ENCODE measurements around the gene UNC80. TPM values are rescaled to one million over a fixed set of nuclear protein-coding genes. Genes with fewer than 3 reads are reported as not detected.

The UNC80 gene
- total and polyA plus RNA-seq, 2 donors (not counting 1 experiment from before 2014, with no cell fraction given): not detected

- Mint-ChIP-seq H3K4me1 (no peaks in the 10 kb centered on the region), H3K27ac (no peak overlapping the region), H3K4me3 (no peak overlapping the region), H3K9me3 (ENCODE audit: insufficient read depth) (no peaks in the 10 kb centered on the region), H3K27me3 (no peaks in the 10 kb centered on the region)
- DNase-seq (no peak), ATAC-seq (ENCODE audit: low read depth) (no peak)
- H3K27ac ChIP-seq (ENCODE audit: low read length in 2 of 2): no peak overlapping the region
- H3K4me2 ChIP-seq (replicated peaks; ENCODE audit: low read depth, low read length, poor library complexity, severe bottlenecking): no peak overlapping the region
- TF ChIP-seq EZH2 (IDR thresholded peaks at IDR 0.05; ENCODE audit: borderline replicate concordance, insufficient read depth, low read depth, low read length, poor library complexity, severe bottlenecking): no peak
- intact Hi-C loops (cut with micrococcal nuclease): no loop called here
- no peaks in the 10 kb centered on the region for H3K9me3 ChIP-seq (ENCODE audit: control extremely low read depth in 1 of 3, control insufficient read depth in 2 of 3, insufficient read depth in 1 of 3, low read length in 2 of 3)
- CTCF ChIA-PET: no interaction called here
- no peak overlapping the region for H3K9ac ChIP-seq (ENCODE audit: low read length)
- 89% methylated on average over 3 of the region's 8 CpGs for WGBS (ENCODE audit: insufficient coverage)
- no peaks in the 10 kb centered on the region for H3K27me3 ChIP-seq (replicated peaks in 1 of 4; ENCODE audit: control extremely low read depth in 1 of 4, control insufficient read depth in 3 of 4, insufficient read depth in 4 of 4, low read length in 3 of 4)
- no peak overlapping the region for H2AFZ ChIP-seq (ENCODE audit: insufficient read depth, low read depth, low read length, poor library complexity, severe bottlenecking)
- no peaks in the 10 kb centered on the region for H3K79me2 ChIP-seq (ENCODE audit: control insufficient read depth, insufficient read depth, low read length)
- no peaks in the 10 kb centered on the region for H3K36me3 ChIP-seq (replicated peaks in 1 of 2; ENCODE audit: control extremely low read depth in 1 of 2, control insufficient read depth in 1 of 2, extremely low read depth in 1 of 2, insufficient read depth in 2 of 2, low read length in 1 of 2)
- H3K4me1 ChIP-seq (ENCODE audit: control insufficient read depth in 2 of 2, insufficient read depth in 2 of 2, low read length in 2 of 2): no peaks in the 10 kb centered on the region
- H3K4me3 ChIP-seq (ENCODE audit: control extremely low read depth in 1 of 5, extremely low read depth in 1 of 5, insufficient read depth in 1 of 5, low read depth in 2 of 5, low read length in 4 of 5): no peak overlapping the region
- POLR2A ChIA-PET: no interaction called here
- H4K20me1 ChIP-seq (ENCODE audit: control insufficient read depth, insufficient read depth, low read length, poor library complexity, severe bottlenecking): no peaks in the 10 kb centered on the region
Measured at GRCh38 chr2:209817844-209818271, 46.2 kb downstream of the UNC80 start.

- DNase-seq (no peak), ATAC-seq (ENCODE audit: low read depth) (no peak)
- Mint-ChIP-seq H3K27me3 (no peaks in the 10 kb centered on the region), H3K4me3 (no peak overlapping the region), H3K9me3 (ENCODE audit: insufficient read depth) (no peaks in the 10 kb centered on the region), H3K4me1 (no peaks in the 10 kb centered on the region), H3K27ac (no peak overlapping the region)
- H3K9ac ChIP-seq (ENCODE audit: low read length): no peak overlapping the region
- H3K9me3 ChIP-seq (ENCODE audit: control extremely low read depth in 1 of 3, control insufficient read depth in 2 of 3, insufficient read depth in 1 of 3, low read length in 2 of 3): no peaks in the 10 kb centered on the region
- H3K36me3 ChIP-seq (replicated peaks in 1 of 2; ENCODE audit: control extremely low read depth in 1 of 2, control insufficient read depth in 1 of 2, extremely low read depth in 1 of 2, insufficient read depth in 2 of 2, low read length in 1 of 2): no peaks in the 10 kb centered on the region
- no peak overlapping the region for H3K27ac ChIP-seq (ENCODE audit: low read length in 2 of 2)
- no peaks in the 10 kb centered on the region for H3K27me3 ChIP-seq (replicated peaks in 1 of 4; ENCODE audit: control extremely low read depth in 1 of 4, control insufficient read depth in 3 of 4, insufficient read depth in 4 of 4, low read length in 3 of 4)
- no peaks in the 10 kb centered on the region for H3K79me2 ChIP-seq (ENCODE audit: control insufficient read depth, insufficient read depth, low read length)
- H4K20me1 ChIP-seq (ENCODE audit: control insufficient read depth, insufficient read depth, low read length, poor library complexity, severe bottlenecking): no peaks in the 10 kb centered on the region
- no peaks in the 10 kb centered on the region for H3K4me1 ChIP-seq (ENCODE audit: control insufficient read depth in 2 of 2, insufficient read depth in 2 of 2, low read length in 2 of 2)
- no peak for TF ChIP-seq CTCF (IDR thresholded peaks at IDR 0.05)
- TF ChIP-seq EZH2 (IDR thresholded peaks at IDR 0.05; ENCODE audit: borderline replicate concordance, insufficient read depth, low read depth, low read length, poor library complexity, severe bottlenecking): no peak
- H3K4me2 ChIP-seq (replicated peaks; ENCODE audit: low read depth, low read length, poor library complexity, severe bottlenecking): no peak overlapping the region
- 94% methylated on average over 6 of the region's 7 CpGs for WGBS (ENCODE audit: insufficient coverage)
- intact Hi-C loops (cut with micrococcal nuclease): no loop called here
- no peak overlapping the region for H2AFZ ChIP-seq (ENCODE audit: insufficient read depth, low read depth, low read length, poor library complexity, severe bottlenecking)
- POLR2A ChIA-PET: no interaction called here
- no peak overlapping the region for H3K4me3 ChIP-seq (ENCODE audit: control extremely low read depth in 1 of 5, extremely low read depth in 1 of 5, insufficient read depth in 1 of 5, low read depth in 2 of 5, low read length in 4 of 5)
- CTCF ChIA-PET: no interaction called here
Measured at GRCh38 chr2:209818939-209819338, 47.3 kb downstream of the UNC80 start.

Data from B cell (primary cell).